SK-MEL-5 (cell line): Measurements from ENCODE around the gene PRKCA. TPM values are rescaled to one million over a fixed set of nuclear protein-coding genes. Genes with fewer than 3 reads are reported as not detected.

ENCODE experiments used
- DNase-seq: peaks from one replicate; pipeline ENCODE4 v3.0.0-alpha.2; 2016; ENCODE audit warnings: low read depth, low spot score
- in situ Hi-C: cut with HindIII; loops from 2 replicates; pipeline ENCODE4 v1.10.0; 2016; ENCODE audit warnings: low sequenced_read_pairs, high pct_unique_total_duplicates, low pct_unique_long_range_greater_than_20kb
- total RNA-seq: library from RNA; depleted of rRNA; stranded (reverse); fragments of >200 nt; shearing (Covaris generic); gene quantifications from 2 replicates; pipeline ENCODE4 v1.2.3, GENCODE V29; 2014

Gene PRKCA
- total RNA-seq, 1 experiment from 2014 or later = 7.3 TPM

DNA sequence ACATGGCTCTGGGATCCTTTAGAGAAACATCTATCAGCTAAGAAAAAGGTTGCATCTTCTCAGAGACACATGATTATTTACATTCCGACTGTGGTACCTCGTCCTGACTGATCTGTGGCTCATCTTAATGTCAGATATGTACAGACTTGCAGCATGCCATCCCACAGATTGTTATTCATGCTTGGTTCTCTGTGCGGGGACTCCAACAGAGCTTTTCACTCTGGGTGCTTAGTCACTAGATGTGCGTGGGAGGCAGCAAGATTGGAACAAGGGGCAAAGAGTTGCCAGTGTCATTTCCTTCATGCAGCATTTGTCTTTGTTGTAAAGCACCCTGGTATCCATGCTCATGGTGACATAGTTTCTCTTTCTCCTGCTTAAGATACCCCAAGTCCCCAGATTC lies 353.4 kb downstream of the PRKCA start:
- DNase-seq = peak; percentile 27
- in situ Hi-C loops = no loop called here

DNA sequence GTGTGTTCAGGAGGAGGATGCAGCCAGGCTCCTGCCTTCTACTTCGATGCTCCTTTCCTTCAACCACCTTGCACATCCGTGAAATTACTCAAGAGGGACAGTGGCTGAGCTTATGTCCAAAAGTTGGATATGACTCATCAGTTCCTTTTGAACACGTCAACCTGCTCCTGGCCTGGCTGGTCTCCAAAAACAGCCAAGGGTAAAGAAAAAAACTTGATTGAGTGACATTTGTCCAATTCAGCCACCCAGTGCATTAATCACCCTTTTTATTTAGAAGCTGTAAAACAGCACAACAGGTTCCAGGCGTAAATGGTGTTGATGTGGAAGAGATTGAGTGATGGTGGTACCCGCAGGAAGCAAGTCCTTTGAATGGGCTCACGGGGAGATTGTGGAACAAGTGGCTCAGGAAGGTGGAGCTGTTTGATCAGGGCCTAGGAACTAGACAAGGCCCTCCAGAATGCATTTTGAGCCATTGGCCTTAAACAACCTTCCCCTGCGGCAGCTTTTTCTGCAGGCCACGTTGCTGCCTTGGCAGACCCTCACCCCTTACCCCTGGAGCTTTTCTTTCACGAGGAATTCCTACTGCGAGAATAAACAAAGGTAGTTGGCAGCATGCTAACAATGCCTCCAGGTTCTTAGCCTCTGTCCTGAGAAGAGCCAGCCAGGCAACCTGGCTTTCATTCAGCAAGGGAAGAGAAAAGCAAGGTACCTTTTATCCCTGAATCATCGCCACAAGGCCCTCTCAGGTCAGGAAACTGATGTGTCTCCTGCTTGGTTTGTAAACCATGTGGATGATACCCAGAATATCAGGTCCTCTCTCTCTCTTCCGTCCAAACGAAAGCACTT lies 359.2 kb downstream of the PRKCA start:
- DNase-seq = no peak
- in situ Hi-C loops = no loop called here

DNA sequence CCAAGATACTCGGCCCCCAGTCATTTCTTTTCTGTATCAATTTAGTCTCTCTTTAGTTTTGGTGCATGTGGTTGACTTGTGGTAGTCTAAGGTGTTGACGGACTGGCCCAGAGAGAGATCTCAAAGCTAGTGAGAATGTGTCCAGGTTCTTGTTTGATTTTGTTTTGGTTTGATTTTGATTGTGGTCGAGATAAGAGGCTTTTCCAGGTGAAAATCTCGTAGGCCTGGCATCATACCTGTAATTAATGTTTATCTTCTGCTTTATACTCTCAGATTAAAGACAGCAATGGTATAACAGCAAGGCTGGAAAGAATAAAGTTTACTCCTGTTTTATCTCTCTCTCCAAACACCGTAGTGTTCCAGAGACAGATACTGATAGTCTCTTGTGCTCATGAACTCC lies 360.1 kb downstream of the PRKCA start:
- no peak for DNase-seq
- in situ Hi-C loops = no loop called here

DNA sequence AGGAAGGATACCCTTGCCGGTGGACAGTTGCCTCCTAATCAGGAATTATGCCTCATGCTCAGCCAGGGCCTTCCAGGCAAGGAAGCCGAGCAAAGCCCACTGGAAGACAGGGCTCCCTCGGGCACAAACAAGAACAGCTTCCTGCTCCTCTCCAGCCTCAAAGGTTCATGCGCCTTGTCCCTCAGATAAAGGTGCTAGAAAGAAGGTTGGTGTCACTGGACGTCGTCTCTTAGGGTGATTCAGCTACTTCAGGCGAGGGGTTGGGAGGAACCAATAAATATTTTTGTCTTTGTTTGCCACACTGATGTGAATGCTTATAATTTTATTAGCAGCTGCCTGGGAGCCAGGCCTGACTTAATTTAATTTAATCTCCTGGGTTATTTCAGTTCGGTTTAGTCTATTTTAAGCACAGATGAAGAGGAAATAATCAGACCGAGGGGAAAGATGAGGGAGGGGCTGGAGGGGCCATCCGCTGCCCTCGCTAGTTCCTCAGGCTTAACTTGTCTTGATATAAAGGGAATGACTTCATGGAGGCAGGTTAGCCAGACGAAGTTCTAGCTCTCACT lies 360.7 kb downstream of the PRKCA start:
- no peak for DNase-seq
- in situ Hi-C loops = no loop called here

DNA sequence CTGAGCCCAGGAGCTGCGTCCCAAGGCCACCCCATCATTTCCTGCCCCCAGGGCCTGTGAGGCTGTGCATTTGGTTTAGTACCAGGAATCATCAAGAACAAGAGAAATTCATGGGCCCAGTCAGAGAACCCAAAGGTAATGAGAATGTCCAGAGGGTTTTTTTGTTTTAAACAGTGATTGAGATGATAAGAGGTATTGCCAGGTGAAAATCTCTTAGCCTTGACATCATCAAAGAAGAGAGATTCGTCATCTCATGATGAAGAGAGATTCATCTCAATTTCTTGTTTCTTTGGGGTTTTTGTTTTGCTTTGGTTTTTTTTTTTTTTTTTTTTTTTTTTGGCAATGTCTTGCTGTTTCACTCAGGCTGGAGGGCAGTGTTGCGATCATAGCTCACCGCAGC lies 361.9 kb downstream of the PRKCA start:
- DNase-seq = no peak
- in situ Hi-C loops = no loop called here

DNA sequence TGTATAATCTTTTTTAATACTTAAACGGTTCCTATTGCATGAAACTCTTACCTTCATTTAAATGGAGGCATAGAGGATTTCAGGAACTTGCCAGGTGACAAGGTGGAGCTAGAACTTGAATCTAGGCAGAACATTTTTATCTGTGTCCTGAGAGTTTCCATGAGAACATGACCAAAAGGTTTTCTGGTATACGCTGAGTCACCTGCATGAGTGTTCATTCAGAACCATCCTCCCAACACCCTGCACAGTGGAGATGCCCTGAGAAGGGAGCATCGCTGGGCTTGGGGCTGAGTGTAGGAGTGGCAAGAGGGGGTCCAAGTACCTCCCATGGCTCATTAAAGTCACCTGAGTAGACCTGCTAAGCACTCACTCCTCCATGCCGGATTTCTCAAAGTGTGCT lies 362.8 kb downstream of the PRKCA start:
- no peak for DNase-seq

DNA sequence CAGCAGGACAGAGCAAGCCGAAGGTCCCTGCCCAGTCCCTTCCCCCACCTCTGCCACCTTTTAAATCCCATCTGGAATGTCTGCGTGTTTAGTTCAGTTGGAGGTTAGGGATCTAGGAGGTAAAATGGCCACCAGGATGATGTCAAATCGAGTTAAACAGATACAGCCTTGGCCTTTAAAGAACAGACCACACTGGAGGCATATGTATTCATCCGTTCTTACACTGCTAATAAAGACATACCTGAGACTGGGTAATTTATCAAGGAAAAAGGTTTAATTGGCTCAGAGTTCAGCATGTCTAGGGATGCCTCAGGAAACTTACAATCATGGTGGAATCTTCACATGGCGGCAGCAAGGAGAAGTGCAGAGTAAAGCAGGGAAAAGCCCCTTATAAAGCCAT lies 364.7 kb downstream of the PRKCA start:
- in situ Hi-C loops = no loop called here
- DNase-seq = no peak

More for the DNA sequence above, 362.8 kb downstream of the PRKCA start:
- in situ Hi-C loops = no loop called here

DNA sequence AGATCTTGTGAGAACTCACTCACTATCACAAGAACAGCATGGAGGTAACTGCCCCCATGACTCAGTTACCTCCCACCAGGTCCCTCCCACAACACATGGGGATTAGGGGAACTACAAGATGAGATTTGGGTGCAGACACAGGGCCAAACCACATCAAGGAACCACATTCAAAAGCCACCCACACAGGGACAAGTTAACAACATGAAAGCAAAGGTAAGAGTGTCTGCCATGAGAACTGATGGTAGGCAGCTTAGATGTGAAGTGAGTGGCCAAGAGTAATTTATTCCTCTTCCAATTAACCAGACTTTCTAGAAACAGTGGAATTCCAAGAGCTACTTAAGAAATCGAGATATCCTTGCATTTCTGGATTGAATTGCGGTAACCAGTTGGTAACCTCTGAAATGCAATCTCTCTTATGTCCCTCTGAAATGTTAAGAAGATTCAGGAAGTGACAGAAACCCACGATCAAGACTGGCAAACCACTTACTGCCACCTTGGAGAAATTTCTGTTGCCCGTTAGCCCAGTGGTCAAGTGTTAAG lies 365.1 kb downstream of the PRKCA start:
- DNase-seq = no peak
- in situ Hi-C loops = no loop called here

DNA sequence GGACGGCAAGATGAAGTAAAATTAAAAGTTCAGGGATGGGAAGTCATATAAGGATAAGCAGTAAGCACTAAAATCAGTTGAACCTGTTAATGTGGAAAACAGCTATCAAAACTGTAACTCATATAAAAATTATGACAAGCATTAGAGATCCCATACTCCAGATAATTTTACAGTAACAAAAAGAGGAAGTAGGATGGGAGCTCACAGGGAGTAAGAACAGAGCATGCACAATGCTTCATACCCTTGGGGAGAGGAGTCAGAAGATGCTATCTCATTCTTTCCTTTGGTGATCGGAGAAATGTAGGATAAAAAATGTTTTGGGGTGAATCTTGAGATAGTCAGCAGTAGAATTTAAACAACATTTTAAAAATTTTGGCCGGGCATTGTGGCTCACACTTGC lies 367.8 kb downstream of the PRKCA start:
- no peak for DNase-seq
- in situ Hi-C loops = no loop called here

DNA sequence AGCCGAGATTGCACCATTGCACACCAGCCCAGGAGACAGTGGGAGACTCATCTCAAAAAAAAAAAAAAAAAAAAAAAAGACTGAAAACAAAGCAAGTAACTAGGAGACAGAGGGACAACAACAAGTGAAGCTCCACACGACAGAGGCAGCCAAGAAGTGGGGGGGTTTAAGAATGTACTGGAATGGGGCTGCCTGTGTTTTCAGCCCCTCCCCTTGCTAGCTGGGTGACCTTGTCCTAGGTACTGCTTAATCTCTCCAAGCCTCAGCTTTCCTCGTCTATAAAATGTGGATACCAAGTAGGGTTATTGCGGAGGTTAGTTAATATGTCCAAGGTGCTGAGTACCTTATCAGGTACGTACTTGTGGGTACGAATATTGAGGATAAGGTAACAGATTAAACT lies 368.7 kb downstream of the PRKCA start:
- in situ Hi-C loops = no loop called here
- no peak for DNase-seq

DNA sequence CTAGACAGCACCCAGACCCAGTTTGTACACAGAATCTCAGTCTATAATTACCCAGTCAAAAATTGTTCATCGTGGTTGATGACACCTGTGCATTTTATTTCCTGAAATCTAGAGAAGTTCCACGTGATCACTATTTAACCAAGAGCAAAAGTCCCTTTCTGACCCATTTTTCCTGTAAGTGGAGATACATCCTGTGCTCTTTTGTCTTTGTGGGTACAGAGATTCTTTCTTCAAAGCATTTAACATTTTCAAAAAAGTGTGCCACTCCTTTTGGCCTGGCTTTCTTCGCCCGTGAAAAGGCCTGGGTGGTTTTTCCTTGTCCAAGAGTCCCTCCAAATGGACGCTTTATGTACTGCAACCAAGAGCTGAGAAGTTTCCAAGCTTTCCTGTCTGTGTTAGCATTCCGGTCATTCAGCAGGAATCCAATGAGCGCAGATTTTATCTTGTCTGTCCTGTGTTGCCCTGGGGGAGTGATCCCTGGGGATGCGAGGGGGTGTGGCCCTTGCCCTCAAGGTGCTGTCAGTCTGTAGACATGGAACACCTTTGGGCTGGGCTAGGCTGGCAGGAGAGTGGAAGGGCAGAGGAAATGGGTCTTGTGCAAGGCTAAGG lies 371.4 kb downstream of the PRKCA start:
- DNase-seq = peak; percentile 90
- in situ Hi-C loops = no loop called here

DNA sequence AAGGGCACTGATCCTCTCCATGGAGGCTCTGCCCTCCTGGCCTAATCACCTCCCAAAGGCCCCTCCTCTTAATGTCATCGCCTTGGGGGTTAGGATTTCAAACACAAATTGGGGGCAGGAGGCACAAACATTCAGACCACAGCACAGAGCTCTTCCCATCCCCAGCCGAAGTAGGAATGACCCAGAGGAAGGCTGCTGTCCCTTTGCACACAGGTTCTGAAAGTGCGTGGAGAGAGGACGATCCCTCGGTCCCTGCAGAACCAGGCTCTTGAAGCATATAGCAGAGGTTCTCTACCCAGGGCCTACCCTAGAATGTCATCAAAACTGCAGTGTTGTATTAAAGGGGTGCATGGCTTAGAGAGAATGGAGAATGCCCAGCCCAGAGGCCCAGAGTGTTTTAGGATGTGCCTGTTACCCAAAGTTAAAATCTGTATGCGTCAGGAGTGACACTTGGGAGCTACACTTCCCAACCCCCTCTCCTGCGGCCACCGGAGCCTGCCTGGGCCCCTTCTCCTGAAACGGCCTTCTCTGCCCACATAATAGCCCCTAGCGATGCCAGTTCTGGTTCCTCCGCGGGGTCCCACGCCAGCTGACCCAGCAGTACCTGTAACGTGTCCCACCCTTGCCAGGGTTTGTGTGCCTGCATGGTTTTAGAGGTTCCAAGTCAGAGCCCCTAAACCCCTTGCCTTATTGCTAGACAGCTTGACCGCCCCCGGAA lies 373.0 kb downstream of the PRKCA start:
- in situ Hi-C loops = no loop called here
- no peak for DNase-seq

DNA sequence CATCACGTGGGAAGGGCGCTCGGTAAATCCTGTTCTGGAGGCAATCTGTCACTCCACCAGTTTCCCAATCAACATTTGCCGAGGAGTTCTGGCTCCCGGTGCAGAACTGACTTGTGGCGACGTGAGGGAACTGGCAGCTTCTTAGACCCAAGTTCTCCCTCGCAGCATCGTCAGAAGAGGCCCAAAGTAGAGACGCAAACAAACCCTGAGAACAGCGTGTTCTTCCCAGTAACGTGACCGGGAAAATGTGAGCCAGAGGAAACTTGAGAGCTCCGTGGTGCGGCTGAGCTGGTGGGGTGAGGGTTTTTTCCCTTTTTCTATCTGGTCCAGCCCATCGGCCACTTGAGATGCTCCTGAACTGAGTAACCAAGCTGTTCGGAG lies 373.6 kb downstream of the PRKCA start:
- in situ Hi-C loops = no loop called here
- DNase-seq = no peak

DNA sequence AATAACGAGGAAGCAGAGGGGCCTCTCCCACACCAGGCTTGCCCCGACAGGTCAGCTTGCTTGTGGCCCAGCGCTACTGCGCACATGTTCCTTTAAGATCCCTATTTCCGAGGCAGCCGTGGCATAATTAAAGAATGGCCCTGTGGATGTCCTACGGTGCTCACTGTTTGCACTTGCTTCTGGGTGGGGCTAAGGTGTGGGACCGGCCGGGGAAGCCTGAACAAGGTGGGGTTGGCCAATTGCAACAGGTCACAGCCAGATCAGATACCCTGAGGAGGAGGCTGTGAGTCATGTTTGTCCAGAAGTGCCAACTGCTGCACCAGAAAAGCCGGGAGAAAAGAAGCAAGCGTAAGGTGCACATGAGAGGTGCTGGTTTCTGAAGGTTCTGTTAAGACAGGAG lies 374.0 kb downstream of the PRKCA start:
- DNase-seq = no peak

DNA sequence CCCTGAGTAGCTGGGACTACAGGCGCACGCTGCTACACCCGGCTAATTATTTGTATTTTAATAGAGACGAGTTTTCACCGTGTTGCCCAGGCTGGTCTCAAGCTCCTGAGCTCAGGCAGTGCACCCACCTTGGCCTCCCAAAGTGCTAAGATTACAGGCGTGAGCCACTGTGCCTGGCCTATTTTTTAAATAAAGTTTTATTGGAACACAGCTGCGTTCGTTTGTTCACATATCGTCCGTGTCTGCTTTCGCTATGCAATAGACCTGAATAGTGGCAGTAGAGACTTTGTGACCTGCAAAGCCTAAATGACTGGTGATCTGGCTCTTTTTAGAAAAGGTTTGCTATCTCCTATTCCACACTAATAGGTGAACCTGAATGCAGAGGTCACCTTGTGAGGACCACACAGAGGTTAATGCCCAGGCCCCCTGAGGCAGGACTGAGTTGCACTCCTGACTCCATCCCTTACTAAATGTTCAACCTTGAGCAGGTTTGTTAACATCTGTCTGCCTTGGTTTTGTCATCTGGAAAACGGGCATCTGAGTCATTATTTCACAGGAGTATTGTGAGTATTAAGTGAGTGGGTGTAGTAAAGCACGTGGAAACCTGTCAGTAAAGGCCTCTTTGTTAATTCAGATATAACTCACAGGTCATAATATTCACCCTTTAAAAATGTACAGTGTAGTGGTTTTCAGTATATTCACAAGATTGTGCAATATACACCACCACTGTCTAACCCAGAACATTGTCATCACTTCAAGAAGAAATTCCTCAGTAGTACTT lies 375.0 kb downstream of the PRKCA start:
- peak; percentile 33 for DNase-seq

More for the DNA sequence above, 374.0 kb downstream of the PRKCA start:
- in situ Hi-C loops = no loop called here

DNA sequence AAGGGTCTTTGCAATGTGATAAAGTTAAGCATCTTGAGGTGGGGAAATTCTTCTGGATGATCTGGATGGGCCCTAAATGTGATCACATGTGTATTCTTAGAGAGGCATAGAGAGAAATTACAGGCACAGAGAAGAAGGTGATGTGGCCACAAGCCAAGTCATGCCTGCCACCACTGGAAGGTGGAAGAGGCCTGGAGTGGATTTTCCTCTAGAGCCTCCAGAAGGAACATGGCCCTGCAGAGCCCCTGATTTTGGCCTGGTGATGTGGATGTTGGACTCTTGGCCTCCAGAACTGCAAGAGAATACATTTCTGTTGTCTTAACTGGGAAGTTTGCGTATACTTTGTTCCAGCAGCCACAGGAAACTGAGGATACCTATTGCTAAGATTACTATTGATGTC lies 375.6 kb downstream of the PRKCA start:
- in situ Hi-C loops = no loop called here
- DNase-seq = no peak

More for the DNA sequence above, 375.0 kb downstream of the PRKCA start:
- in situ Hi-C loops = no loop called here

DNA sequence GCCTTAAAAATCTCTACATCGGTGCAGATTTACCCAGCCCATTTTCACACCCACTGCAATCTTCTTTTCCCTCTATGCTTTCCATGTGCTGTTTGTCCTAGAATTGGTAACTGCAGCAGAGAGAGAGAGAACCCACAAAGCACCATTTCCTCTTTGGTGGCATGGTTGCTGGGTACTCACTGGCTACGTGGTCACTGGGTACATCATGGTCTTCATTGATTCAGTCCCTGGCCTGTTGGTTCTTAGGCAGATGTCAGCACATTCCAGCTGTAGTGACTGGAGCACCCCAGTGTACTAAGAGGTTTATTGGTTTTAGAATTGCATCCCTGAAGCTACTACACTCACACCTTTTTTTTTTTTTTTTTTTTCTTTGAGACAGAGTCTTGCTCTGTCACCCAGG lies 376.4 kb downstream of the PRKCA start:
- in situ Hi-C loops = no loop called here
- DNase-seq = no peak
